Umbilical cord (tissue), 2 donors: ENCODE measurements around the gene CEBPE. TPM values are rescaled to one million over a fixed set of nuclear protein-coding genes. Genes with fewer than 3 reads are reported as not detected.

Source experiments
- DNase-seq: peaks from one replicate; pipeline ENCODE4 v3.0.0-alpha.2; 2015; ENCODE audit warnings: low spot score
- total RNA-seq: library from RNA; depleted of rRNA; stranded (reverse); fragments of >200 nt; gene quantifications from one replicate; pipeline ENCODE4 v1.2.3, GENCODE V29; 2014; ENCODE audit warnings: low replicate concordance; ENCODE audit not compliant: insufficient read depth

CEBPE gene
- total RNA-seq, 1 donor from 2014 or later = 6.0 TPM

DNA sequence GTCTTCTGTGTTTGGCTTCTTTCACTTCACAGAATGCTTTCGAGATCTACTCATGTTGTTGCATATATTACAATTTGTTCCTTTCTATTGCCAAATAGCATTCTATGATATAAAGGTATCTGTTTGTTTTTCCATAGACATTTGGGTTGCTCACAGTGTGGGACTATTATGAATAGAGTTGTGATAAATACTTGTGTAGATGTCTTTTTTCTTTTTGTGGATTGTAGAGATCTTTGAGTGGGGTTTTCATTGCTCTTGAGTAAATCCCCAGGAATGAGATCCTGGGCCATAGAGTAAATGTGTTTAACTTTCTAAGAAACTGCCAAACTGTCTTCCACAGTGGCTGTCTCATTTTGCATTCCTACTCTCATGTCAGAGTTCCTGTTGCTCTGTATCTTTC, 24.9 kb upstream of the CEBPE start:
- peak; percentile 32 for DNase-seq

- DNase-seq = no peak
These were observed 23.8 kb upstream of the CEBPE start for GRCh38 chr14:23142826-23143225.

DNA sequence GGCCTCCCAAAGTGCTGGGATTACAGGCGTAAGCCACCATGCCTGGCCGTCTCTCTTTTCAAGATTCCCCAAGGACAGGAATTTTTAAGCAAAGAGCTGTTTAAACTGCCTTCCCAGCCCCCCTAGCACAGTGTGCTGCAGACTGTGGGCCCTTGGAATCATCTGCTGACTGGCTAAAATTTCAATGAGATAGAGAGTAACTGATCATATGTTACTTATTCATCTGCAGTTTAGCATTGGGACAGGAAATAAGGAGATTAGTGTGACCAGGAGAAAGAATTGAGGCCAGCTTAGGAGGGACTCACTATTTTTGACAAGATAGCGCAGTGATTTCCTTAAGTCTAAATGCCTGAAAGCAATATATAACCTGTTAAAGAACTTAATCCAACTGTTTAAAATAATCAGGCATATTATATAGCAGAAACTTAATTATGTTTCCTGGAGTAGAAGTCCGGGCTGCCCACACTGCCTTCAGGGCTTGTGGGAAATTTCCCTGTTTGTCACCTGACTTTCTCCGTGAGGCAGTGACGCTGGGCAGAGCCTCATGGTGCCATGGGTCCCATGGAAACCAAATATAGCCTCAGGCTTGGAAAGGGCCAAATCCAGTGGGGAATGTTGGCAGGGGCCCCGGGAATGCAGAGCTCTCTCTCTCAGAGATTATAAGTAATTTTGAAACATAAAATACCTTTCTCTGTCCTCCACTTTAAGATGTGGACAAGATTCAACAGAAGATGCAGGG, 22.8 kb upstream of the CEBPE start:
- DNase-seq = peak; percentile 69

GRCh38 chr14:23140371-23140770, 21.3 kb upstream of the CEBPE start:
- DNase-seq = no peak

DNA sequence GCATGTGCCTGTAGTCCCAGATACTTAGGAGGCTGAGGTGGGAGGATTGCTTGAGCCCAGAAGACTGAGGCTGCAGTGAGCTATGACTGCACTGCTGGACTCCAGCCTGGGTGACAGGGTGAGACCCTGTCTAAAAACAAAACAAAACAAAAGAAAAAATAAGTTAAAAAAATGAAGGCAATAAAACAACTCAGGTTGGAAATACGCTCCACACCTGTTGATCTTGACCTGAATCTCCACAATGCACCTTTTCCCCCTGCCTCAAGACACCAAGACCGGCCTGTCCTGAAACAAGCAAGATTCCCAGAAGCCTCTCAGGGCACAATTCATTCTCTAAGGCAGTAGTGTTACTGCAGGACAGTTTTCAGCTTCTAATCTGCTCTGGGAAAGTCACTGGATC, 20.8 kb upstream of the CEBPE start:
- DNase-seq = no peak

DNA sequence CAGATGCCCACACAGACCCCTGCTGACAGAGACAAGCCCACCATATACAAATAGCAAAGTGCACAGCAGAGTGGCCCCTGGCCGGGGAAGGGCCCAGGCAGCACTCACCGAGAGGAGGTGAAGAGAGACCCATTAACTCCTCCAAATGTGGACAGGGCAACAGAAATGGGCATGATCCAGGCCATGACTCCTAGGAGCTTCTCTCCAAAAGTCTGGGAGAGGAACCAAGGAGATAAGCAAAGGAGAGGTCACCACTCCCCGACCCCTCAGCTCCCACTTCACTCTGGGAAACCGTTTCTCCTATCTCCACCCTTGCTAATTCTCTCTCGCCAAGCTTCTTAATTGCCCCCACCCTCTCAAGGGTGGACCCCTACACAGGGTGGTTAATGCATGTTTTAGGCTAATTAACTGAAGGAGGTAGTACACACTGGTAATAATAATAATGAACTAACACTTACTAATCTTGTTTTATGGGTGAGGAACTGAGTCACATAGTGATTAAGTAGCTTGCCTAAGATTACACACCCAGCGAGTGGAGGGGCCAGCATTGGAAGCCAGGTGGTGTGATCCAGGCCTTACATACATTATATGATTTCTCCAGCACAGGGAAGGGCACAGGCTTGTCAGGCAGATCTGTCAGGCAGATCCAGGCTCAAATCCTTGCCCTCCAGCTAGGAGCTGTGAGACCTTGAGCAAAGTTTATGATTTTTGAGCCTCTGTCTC, 18.9 kb upstream of the CEBPE start:
- DNase-seq = no peak

DNA sequence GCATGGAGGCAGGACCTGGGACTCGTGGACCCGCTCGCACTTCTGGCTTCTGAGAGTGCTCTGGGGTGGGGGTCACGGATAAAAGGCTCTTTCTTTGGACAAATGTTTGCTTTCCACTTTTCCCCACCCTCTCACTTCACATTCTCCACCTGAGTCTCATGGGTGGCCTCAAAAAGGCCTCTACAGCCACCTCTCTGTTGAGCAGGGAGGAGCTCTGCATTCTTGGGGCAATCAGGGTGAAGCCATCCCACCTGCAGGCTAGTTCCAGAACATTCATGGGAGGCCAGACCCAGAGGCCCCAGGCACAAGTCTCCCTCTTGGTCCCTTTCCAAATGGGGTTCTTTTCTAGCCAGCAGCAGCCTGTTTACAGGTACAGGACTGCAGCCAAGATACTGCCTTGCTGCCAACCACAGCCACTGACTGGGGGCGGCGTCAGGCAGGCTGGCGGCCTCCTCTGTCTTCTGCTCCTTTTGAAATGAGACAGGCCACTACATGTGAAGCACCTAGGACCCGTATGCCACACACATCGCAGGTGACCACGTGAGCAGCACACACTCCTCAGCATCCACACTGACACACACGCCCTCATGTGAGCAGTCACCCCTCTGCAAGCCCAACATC, 18.2 kb upstream of the CEBPE start:
- DNase-seq = no peak

DNA sequence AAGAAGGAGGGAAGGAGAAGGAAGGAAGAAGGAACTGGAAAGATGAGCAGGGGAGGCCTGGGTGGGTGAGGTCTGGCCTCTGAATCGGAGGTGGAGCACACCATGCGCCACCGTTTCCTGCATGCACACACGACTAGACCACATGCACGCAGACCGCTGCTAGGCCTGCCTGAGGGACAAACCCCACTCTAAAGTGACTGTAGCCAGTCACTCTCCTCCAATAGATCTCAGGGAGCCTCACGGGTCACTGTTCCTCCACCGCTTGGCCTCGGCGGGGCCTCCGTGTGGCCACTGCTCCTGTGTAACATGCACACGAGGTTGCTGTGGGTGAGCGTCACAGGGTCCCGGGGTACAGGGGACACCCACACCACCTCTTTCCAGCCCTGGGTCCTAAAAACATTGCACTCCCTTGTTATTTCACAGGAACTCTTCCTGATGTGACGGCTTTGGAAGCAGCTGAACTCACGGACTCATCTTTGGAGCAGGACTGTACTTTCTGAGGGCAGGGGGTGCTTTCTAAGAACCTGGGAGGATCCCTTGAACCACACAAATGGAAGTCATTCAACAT, 17.6 kb upstream of the CEBPE start:
- DNase-seq = no peak

- DNase-seq = no peak
These were observed 13.9 kb upstream of the CEBPE start for GRCh38 chr14:23132970-23133369.

- no peak for DNase-seq
These were observed 12.4 kb upstream of the CEBPE start for GRCh38 chr14:23131482-23131881.

GRCh38 chr14:23130871-23131270, 11.8 kb upstream of the CEBPE start:
- DNase-seq = no peak

GRCh38 chr14:23129759-23130316, 10.8 kb upstream of the CEBPE start:
- DNase-seq = no peak

DNA sequence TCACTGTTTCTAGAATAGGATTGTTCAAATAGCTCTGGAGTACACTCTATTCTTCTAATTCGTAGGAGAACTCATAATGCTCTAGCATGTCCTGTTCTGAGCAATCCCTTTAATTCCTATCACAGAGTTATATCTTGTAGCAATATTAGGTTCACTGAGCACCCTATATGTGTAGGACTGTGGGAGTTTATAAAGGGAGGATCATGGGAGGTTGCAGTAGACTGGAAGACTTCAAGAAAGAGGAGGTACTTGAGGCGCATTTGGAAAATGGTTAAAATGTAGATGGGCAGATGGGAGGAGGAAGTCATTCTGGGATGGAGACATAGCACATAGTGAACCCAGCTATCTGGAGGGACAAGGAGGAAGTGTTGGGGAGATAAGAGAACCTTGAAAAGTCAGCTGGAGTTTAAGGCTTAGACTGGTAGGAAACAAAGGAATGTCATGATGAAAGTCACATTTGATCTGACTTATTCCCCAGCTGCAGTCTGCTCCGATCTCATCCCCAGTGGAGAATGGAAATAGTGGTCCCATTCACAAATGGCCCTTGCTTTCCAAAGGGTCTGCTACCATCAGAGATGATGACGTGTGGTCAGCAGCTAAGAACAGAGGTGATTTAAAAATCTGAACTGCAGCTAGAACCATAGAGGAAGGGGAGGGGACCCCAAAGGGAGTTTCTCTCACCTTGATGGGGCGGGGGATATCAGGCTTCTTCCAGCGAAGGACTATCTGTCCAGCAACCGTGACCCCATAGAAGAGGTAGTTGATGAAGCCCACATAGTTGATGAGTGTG, 10.1 kb upstream of the CEBPE start:
- DNase-seq = no peak

GRCh38 chr14:23127861-23128260, 8.8 kb upstream of the CEBPE start:
- no peak for DNase-seq

DNA sequence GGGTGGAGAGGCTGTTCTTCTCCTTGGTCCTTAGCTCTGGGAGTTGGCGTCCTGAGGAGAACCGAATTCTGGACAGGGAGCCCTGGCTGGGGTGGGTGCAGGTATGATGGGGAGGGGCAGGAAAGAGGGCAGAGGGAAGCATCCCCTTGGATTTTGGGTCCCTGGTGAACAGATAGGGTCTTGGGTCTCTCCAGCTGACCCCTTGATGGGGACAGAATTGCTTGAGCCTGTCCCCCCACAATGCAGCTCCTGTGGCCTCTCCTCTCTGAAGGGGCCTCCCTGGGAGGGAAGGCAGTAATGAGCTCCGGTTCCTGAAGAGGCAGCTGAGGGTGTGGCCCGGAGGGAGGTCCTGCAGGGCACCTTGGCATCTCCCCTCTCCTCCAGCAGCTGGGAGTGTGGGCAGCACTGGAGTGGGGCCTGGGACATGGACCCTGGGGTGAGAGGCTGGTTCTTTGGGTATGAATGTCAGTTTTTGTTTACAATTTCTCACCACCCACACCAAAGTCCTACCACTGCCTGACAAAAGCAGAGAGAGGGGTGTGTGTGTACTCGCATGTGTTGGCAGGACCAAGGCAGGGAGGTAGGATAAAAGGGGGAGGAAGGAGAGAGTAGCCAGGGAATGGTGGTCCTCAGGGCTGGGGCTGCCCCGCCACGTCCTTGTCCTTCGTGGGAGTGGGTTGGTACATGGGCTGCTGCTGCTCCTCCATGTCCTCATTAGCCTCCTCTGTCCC, 7.7 kb upstream of the CEBPE start:
- no peak for DNase-seq

GRCh38 chr14:23125933-23126524, 7.0 kb upstream of the CEBPE start:
- no peak for DNase-seq

GRCh38 chr14:23125011-23125410, 6.0 kb upstream of the CEBPE start:
- DNase-seq = no peak

DNA sequence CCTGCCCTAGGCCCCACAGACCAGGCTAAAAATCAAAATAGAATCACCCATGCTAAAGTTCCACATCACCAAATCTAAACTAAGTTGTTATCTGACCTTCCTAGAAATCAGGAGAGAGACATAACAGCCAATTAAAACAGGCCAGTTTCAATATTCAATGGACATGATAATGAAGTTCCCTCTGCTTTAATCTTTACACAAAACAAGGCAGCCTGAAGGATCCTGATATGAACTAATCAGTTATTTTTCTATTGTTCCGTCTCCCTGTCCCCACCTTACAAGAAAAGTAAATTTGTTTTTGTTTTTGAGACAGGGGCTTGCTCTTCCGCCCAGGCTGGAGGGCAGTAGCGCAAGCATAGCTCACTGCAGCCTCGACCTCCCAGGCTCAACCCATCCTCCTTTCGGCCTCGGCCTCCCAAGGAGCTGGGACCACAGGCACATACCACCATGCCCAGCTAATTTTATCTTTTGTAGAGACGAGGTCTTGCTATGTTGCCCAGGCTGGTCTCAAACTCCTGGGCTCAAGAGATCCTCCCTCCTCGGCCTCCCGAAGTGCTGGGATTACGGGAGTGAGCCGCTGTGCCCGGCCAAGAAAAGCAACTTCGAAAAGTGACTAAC, 5.4 kb upstream of the CEBPE start:
- no peak for DNase-seq

GRCh38 chr14:23123419-23123818, 4.4 kb upstream of the CEBPE start:
- DNase-seq = no peak

GRCh38 chr14:23122086-23122485, 3.0 kb upstream of the CEBPE start:
- no peak for DNase-seq
